NAMALWA (cell line): ENCODE measurements around the gene EGR4.

Experiments used
- DNase-seq: peaks from one replicate; pipeline ENCODE4 v3.0.0-alpha.2; 2015; ENCODE audit warnings: low spot score

EGR4 gene

GRCh38 chr2:73290049-73290839 lies 3.1 kb downstream of the EGR4 start:
- DNase-seq = peak; percentile 84

- peak; percentile 47 for DNase-seq
Observed at GRCh38 chr2:73289304-73289703, 4.0 kb downstream of the EGR4 start.

- no peak for DNase-seq
Observed at GRCh38 chr2:73286134-73286655, 7.2 kb downstream of the EGR4 start.

GRCh38 chr2:73285159-73285739 lies 8.1 kb downstream of the EGR4 start:
- DNase-seq = peak; percentile 96

GRCh38 chr2:73284296-73285158 lies 8.8 kb downstream of the EGR4 start, which contains the start of gene FBXO41:
Gene FBXO41, minus strand, starts transcription at chr2:73284478. Its CDS starts 14,848 bp downstream, at chr2:73269630.
- peak; percentile 88 for DNase-seq

- peak; percentile 67 for DNase-seq
Observed at GRCh38 chr2:73283545-73284295, 9.6 kb downstream of the EGR4 start.

GRCh38 chr2:73282924-73283544 lies 10.3 kb downstream of the EGR4 start:
- peak; percentile 25 for DNase-seq

GRCh38 chr2:73281244-73281643 lies 12.1 kb downstream of the EGR4 start:
- no peak for DNase-seq

GRCh38 chr2:73279852-73280251 lies 13.5 kb downstream of the EGR4 start:
- DNase-seq = no peak

- no peak for DNase-seq
Observed at GRCh38 chr2:73272270-73272669, 21.1 kb downstream of the EGR4 start.

- DNase-seq = no peak
Observed at GRCh38 chr2:73269686-73270465, 23.5 kb downstream of the EGR4 start.

- no peak for DNase-seq
Observed at GRCh38 chr2:73268830-73269685, 24.3 kb downstream of the EGR4 start.

GRCh38 chr2:73268366-73268829 lies 24.9 kb downstream of the EGR4 start:
- DNase-seq = no peak

GRCh38 chr2:73267008-73267407 lies 26.3 kb downstream of the EGR4 start:
- no peak for DNase-seq

GRCh38 chr2:73266061-73266901 lies 27.1 kb downstream of the EGR4 start:
- no peak for DNase-seq

- DNase-seq = no peak
Observed at GRCh38 chr2:73265298-73266060, 27.9 kb downstream of the EGR4 start.

- DNase-seq = no peak
Observed at GRCh38 chr2:73264783-73265182, 28.6 kb downstream of the EGR4 start.

- no peak for DNase-seq
Observed at GRCh38 chr2:73264332-73264606, 29.1 kb downstream of the EGR4 start.
